Lower lobe of right lung (tissue), 2 donors: Measurements from ENCODE around the gene TET2. TPM values are rescaled to one million over a fixed set of nuclear protein-coding genes. Genes with fewer than 3 reads are reported as not detected.
"Not testable (repeated sequence)": the region's sequence is repeated elsewhere in the genome, so short reads cannot be mapped to it uniquely, and the experiment has no call there.

Experiments used
- ATAC-seq, 2 donors: fragments of 200-7000 bp; cut with Tn5 transposase; one replicate each; pipeline ENCODE4 v1.9.1; 2020 to 2022; ENCODE audit warnings: mild to moderate bottlenecking in 2 of 2, moderate library complexity in 2 of 2
- DNase-seq: peaks from one replicate; pipeline ENCODE4 v3.0.0-alpha.2; 2020
- H3K27ac ChIP-seq: fragments of 200-600 bp; one replicate; pipeline ENCODE4 v1.8.0; 2022
- H3K27me3 ChIP-seq: fragments of 200-600 bp; one replicate; pipeline ENCODE4 v1.8.0; 2022; ENCODE audit warnings: low read depth
- H3K36me3 ChIP-seq: fragments of 200-600 bp; one replicate; pipeline ENCODE4 v1.8.0; 2022; ENCODE audit warnings: mild to moderate bottlenecking
- H3K4me1 ChIP-seq: fragments of 200-600 bp; one replicate; pipeline ENCODE4 v1.8.0; 2022
- H3K4me3 ChIP-seq: fragments of 200-600 bp; one replicate; pipeline ENCODE4 v1.8.0; 2022; ENCODE audit warnings: mild to moderate bottlenecking
- H3K9me3 ChIP-seq: fragments of 200-600 bp; one replicate; pipeline ENCODE4 v1.8.0; 2022
- CTCF ChIP-seq: fragments of 200-600 bp; IDR thresholded peaks from one replicate; pipeline ENCODE4 v1.8.0; 2022; ENCODE audit warnings: antibody characterized with exemption, mild to moderate bottlenecking
- intact Hi-C: fragments of 100-400 bp; cut with DNase I; formaldehyde crosslinking; loops from one replicate; pipeline ENCODE4 v1.11.0; 2022
- total RNA-seq: library from RNA; stranded (reverse); fragmentation: NEBNext Ultra II Directional; extraction: Animal tissue kit (Norgen Biotek cat#: 25700); gene quantifications from one replicate; pipeline ENCODE4 v1.2.1, GENCODE V29; 2021
- donor health status: DM: no; HTN: yes; CAD: no; lungs with severe emphysema.

The TET2 gene
- total RNA-seq, 1 donor from 2014 or later: 37.3 TPM

- Histone ChIP-seq H3K27me3 (no peaks in the 10 kb centered on the region), H3K36me3 (no peaks in the 10 kb centered on the region), H3K9me3 (no peaks in the 10 kb centered on the region), H3K4me1 (no peaks in the 10 kb centered on the region), H3K4me3 (no peak overlapping the region), H3K27ac (no peak overlapping the region)
- intact Hi-C loops: no loop called here
- DNase-seq (no peak), ATAC-seq (no peak)
- no peak for TF ChIP-seq CTCF
These were observed 145.2 kb downstream of the TET2 start for GRCh38 chr4:105291925-105292324.

GRCh38 chr4:105293360-105293759 lies 146.7 kb downstream of the TET2 start:
- ATAC-seq: peak in 1 of 2 donors; percentile 21
- Histone ChIP-seq H3K4me3 (no peak overlapping the region), H3K27ac (no peak overlapping the region), H3K9me3 (no peaks in the 10 kb centered on the region), H3K36me3 (no peaks in the 10 kb centered on the region), H3K27me3 (no peaks in the 10 kb centered on the region), H3K4me1 (no peaks in the 10 kb centered on the region)
- no peak for DNase-seq
- intact Hi-C loops: no loop called here
- TF ChIP-seq CTCF: no peak

GRCh38 chr4:105296672-105297071 lies 150.0 kb downstream of the TET2 start:
- Histone ChIP-seq H3K4me3 (no peak overlapping the region), H3K9me3 (no peaks in the 10 kb centered on the region), H3K27ac (no peak overlapping the region), H3K36me3 (no peaks in the 10 kb centered on the region), H3K4me1 (no peaks in the 10 kb centered on the region), H3K27me3 (no peaks in the 10 kb centered on the region)
- DNase-seq: no peak
- ATAC-seq: no peak
- intact Hi-C loops: no loop called here
- TF ChIP-seq CTCF: no peak

- intact Hi-C loops, H3K27ac ChIP-seq, H3K27me3 ChIP-seq, H3K36me3 ChIP-seq, H3K4me1 ChIP-seq, DNase-seq, ATAC-seq, H3K4me3 ChIP-seq: not testable (repeated sequence)
- peaks cover 12% of the 10 kb centered on the region for H3K9me3 ChIP-seq
These were observed 152.4 kb downstream of the TET2 start for GRCh38 chr4:105299027-105299426.

GRCh38 chr4:105304085-105304484 lies 157.4 kb downstream of the TET2 start:
- Histone ChIP-seq H3K4me1 (no peaks in the 10 kb centered on the region), H3K4me3 (no peak overlapping the region), H3K36me3 (no peaks in the 10 kb centered on the region), H3K9me3 (peaks cover 14% of the 10 kb centered on the region), H3K27ac (no peak overlapping the region), H3K27me3 (no peaks in the 10 kb centered on the region)
- ATAC-seq (no peak), DNase-seq (no peak)
- intact Hi-C loops: no loop called here
- no peak for TF ChIP-seq CTCF

- Histone ChIP-seq H3K4me3 (no peak overlapping the region), H3K27ac (no peak overlapping the region), H3K27me3 (no peaks in the 10 kb centered on the region), H3K36me3 (no peaks in the 10 kb centered on the region), H3K4me1 (no peaks in the 10 kb centered on the region), H3K9me3 (peaks cover 14% of the 10 kb centered on the region)
- DNase-seq: no peak
- no peak for ATAC-seq
- no peak for TF ChIP-seq CTCF
- intact Hi-C loops: no loop called here
These were observed 158.6 kb downstream of the TET2 start for GRCh38 chr4:105305019-105305836.
